Glomerular endothelial cell (primary cell): ENCODE data around the gene RUBCN. TPM values are rescaled to one million over a fixed set of nuclear protein-coding genes. Genes with fewer than 3 reads are reported as not detected.
"Not testable (repeated sequence)": the region's sequence is repeated elsewhere in the genome, so short reads cannot be mapped to it uniquely, and the experiment has no call there.

Experiments
- DNase-seq: peaks from one replicate; pipeline ENCODE4 v3.0.0-alpha.2; 2011; ENCODE audit warnings: low read depth, low spot score; ENCODE audit errors: extremely low read depth
- total RNA-seq: library from RNA; depleted of rRNA; stranded (reverse); fragments of >200 nt; gene quantifications from 2 replicates; pipeline ENCODE4 v1.2.3, GENCODE V29; 2015

Gene RUBCN
- total RNA-seq, 1 donor from 2014 or later, result 53.6 TPM

- DNase-seq, result no peak
Observed at GRCh38 chr3:197736010-197736490, 654 bp downstream of the RUBCN start.

DNA sequence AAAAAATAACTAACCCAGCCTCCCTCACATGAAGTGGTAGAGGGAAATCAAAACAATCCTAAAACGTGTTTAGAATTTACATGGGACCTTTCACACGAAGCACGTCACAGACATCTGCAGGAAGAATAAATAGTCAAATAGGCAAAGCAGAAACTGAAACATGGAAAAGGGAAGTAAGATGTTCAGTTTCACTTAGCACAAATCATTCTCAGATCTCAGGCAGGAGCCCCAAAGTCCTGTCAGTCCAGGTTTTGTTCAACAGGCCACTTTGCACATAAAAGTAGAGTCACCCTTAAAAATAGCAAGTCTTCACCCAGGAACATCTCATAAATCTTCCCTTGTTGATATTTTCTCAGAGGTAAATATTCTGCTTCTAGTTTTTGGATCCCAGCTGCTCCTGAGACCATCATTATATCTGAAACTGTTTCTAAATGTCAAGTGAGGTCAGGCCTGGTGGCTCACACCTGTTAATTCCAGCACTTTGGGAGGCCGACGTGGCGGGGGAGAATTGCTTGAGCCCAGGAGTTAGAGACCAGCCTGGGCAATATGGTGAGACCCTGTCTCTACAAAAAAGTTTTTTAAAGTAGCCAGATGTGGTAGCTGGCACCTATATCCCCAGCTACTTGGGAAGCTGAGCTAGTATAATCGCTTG is 1.9 kb downstream of the RUBCN start:
- no peak for DNase-seq

- DNase-seq, result no peak
Observed at GRCh38 chr3:197733042-197733441, 3.7 kb downstream of the RUBCN start.

DNA sequence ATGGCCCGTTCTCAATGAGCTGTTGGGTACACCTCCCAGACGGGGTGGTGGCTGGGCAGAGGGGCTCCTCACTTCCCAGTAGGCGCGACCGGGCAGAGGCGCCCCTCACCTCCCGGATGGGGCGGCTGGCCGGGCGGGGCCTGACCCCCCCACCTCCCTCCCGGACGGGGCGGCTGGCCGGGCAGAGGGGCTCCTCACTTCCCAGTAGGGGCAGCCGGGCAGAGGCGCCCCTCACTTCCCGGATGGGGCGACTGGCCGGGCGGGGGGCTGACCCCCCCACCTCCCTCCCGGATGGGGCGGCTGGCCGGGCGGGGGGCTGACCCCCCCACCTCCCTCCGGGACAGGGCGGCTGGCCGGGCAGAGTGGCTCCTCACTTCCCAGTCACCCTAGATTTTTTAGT is 5.2 kb downstream of the RUBCN start:
- DNase-seq, result not testable (repeated sequence)

DNA sequence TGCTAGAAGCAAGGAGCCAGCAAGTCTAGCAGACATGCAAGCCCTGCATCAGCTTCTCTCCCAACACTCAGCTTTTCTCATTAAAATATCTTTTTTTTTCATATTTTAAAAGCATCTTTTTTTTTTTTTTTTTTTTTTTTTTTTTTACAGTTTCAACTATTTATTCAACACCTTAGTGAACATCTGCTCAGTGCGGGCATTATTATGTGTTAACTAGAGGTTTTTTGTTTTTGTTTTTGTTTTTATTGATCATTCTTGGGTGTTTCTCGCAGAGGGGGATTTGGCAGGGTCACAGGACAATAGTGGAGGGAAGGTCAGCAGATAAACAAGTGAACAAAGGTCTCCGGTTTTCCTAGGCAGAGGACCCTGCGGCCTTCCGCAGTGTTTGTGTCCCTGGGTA is 5.9 kb downstream of the RUBCN start:
- DNase-seq, result not testable (repeated sequence)

DNA sequence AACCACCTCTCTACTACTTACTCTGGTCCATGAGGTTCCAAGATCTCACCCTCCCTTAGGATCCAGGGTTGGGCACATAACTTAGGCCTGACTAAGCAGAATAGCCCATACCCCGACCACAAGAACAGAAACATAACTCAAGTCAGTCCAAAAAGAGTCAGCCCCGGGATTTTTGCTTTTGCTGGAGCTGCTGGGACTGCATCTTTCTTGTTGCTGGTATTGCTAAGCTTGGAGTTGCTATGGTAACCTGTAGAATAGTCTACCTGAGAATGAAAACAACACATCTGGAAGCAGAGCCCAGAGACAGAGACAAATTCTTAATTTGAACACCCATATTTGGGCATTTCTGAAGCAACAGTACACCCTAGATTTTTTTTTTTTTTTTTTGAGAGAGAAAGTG is 6.5 kb downstream of the RUBCN start:
- no peak for DNase-seq

- DNase-seq, result no peak
Observed at GRCh38 chr3:197728487-197728886, 8.2 kb downstream of the RUBCN start.

DNA sequence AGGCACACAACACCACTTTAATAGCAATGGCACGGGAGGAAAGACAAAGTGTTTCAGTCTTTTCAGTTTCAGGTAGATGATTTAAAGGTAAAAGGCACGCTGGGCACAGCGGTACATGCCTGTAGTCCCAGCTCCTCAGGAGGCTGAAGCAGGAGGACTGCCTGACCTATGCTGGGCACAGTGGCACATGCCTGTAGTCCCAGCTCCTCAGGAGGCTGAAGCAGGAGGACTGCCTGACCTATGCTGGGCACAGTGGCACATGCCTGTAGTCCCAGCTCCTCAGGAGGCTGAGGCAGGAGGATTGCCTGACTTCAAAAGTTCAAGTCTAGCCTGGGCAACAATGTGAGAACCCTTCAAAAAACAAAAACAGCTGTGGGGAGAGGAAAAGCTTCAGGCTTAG is 8.8 kb downstream of the RUBCN start:
- DNase-seq, result not testable (repeated sequence)

GRCh38 chr3:197722734-197723133 is 14.0 kb downstream of the RUBCN start:
- no peak for DNase-seq

DNA sequence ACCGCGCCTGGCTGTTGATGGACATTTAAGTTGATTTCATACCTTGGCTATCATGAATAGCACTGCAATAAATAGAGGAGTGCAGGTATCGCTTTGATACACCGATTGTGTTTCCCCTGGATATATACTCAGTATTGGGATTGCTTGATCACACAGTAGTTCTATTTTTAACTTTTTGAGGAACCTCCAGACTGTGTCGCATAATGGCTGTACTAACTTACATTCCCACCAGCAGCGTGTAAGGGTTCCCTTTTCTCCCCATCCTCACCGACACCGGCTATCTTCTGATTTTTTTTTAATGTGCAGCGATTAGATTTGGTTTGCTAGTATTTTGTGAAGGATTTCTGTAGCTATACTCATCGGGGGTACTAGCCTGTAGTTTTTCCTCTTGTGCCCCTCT is 16.0 kb downstream of the RUBCN start:
- no peak for DNase-seq

- DNase-seq, result no peak
Observed at GRCh38 chr3:197718891-197719290, 17.8 kb downstream of the RUBCN start.

- no peak for DNase-seq
Observed at GRCh38 chr3:197714251-197714650, 22.5 kb downstream of the RUBCN start.

DNA sequence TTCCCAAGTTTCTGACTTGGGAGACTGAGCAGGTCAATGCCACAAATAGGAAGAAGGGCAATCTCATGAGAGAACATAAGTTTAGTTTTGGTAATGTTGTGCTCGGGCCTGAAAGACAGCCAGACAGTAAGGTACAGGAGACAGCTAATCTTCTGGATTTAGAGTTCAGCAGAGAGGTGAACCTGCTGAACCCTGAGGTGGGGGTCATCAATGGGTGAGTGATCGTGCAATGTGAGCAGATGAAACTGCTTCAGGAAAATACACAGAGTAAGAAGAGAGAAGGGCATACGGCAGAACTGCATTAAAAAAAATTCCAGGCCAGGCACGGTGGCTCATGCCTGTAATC is 23.3 kb downstream of the RUBCN start:
- DNase-seq, result no peak

GRCh38 chr3:197711973-197712707 is 24.6 kb downstream of the RUBCN start:
- peak; percentile 95 for DNase-seq

DNA sequence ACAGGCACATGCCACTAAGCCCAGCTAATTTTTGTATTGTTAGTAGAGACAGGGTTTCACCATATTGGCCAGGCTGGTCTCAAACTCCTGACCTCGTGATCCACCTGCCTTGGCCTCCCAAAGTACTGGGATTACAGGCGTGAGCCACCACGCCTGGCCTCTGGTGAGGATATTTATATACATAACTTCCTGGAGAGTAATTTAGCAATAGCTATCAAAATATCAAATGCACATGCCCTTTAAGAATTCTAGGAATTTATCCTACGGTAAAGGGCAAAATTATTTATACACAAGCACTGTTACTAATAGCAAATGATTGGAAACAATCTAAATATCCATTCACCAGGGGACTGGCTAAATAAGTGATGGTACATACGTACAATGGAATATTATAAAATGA is 25.7 kb downstream of the RUBCN start:
- DNase-seq, result not testable (repeated sequence)

DNA sequence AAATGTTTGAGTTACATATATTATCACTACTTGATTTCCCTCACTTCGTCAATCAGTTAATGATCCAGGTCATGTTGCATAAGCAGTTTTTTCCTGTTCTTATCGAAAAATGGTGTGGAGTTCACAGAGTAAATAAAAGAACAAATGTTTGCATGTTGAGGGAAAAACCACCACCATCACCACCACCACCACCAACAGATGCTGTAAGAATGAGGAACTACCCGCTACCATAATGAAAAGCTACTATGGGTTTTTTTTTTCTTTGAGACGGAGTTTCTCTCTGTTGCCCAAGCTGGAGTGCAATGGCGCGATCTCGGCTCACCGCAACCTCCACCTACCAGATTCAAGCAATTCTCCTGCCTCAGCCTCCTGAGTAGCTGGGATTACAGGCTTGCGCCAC is 27.6 kb downstream of the RUBCN start:
- DNase-seq, result no peak

- DNase-seq, result no peak
Observed at GRCh38 chr3:197706658-197707057, 30.0 kb downstream of the RUBCN start.

- DNase-seq, result no peak
Observed at GRCh38 chr3:197701841-197702240, 34.9 kb downstream of the RUBCN start.

DNA sequence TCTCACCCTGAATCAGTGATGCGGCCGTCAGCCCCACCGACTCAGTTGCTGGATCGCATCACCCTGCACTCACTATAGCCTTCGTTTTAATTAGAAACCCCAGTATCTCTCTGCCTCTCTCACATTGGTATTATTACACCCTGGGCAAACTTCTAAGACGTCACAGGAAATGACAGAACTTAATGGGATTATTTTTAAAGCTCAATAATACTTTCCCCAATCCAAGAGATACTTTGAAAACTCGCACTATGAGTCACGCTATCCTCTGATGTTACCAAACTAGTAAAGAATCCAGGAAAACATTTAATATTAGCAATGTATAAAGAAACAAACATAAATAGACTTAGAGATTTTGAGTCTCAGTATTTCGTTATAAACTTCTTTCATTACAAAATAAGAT is 36.6 kb downstream of the RUBCN start:
- DNase-seq, result no peak

DNA sequence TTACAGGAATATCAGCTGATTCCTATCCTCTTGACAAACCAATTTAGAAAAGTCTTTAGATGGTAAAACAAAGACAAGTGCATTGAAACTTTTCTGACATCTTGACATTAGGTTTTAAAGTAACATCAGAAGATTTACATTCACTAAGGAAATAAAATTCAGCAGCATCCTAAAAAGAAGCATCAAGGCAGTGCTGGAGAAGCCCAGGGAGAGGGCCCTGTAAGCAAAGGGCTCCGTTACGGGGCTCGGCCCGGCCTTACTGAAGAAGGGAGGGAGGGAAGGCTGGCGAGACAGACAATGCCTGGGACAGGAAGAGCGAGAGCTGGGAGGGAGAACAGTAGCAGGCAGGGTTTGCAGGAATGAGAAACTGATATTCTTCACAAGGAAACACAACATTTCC is 39.3 kb downstream of the RUBCN start:
- no peak for DNase-seq

DNA sequence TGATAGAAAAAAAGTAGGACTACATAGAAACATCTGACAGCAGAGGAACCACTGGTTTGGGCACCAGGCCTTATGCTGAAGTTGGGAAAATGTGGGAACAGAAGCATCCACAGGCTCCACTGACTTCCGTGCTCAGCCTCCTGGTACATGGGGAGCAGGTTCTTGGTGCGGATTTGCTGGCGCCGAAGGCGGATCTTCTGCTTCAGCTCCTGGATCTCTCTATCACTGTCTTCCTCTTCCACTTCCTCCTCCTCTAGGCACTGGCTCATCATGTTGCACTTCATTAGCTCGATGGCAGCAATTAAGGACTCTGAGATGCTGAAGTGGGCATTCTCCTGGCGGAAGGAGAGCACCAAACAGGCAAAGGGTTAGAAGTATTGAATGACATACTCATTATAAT is 42.5 kb downstream of the RUBCN start:
- DNase-seq, result no peak

DNA sequence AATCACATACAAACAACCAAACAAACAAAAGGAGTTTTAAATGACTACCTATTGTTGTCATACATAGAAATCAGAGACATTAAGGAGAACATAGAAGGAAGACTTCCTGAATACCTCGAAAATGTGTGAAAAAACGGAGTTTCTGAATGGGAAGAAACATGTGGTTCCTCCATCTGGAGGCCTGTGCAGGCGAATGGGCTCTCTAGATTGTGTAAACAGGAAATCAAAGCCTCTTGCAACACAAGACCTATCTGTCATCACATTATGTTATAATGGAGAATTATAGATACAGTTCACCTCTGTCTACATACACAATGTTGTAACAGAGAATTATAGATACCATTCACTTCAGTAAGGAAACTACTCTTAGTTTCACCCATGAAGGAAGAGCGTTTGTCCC is 44.1 kb downstream of the RUBCN start:
- DNase-seq, result no peak

DNA sequence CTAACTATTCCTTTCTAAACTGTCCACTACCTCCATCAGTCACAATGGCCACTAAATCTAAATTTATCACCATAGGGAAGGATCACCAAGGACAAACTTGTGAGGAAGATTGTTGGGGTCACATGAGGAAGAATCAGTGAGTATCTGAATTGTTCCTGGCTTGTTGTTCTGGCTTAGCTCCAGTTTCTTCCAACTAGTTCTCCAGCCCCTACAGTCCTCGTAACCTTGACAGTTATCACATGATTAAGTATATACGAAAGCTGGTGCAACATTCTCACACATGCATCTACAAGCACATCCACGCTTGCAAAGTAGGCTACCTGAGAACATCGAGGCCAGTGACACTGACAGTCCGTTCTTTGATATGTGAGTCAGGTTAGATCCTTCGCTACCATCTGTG is 46.0 kb downstream of the RUBCN start:
- no peak for DNase-seq
